Eye (tissue), 1 donor: Measurements from ENCODE around the gene GAD1.

Experiments
- DNase-seq: peaks from one replicate; pipeline ENCODE4 v3.0.0-alpha.2; 2015

Gene GAD1

DNA sequence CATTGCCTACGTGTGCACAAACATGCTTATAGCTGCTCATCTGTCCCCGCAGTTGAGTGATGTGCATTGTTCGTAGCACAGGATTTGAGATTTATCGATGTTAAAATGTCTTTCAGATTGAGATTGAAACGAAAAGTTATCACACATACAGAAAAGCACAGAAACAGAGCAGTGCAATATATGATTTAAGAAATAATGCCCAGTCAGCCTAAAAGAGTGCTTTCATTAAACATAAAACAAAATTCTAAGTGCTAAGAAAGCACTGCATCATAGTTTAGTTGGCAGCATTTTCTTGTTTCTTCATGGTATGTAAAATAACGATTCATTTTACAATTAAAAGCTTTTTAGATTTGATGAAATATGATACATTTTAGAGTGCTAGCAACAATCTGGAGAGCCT, 80.4 kb downstream of the GAD1 start:
- no peak for DNase-seq

DNA sequence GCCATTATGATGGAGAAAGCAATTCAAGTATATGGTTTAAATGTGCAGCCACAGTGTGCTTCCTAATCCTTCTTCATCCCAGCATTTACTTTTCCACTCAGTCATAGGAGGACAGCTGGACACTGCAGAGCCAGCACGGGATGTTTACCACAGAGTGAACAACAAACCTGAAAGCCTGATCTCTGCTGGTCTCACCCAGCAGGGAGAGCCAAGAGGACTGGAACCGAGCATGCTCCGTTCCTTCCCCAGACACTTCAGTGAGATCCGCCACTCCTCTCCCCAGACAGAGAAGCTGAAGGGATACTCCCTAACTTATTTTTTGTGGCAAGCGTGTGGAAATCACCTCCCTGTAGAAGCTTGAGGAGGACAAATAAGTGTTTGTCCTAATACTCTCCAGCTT, 89.2 kb downstream of the GAD1 start:
- no peak for DNase-seq
